HepG2 (cell line): ENCODE results near the gene C2.

Source experiments
- ARNT ChIP-seq: fragments of 450-650 bp; IDR thresholded peaks from 2 replicates; pipeline ENCODE4 v1.6.1; 2017
- POLR2A ChIP-seq, 2 experiments: IDR thresholded peaks; 2 replicates each; pipeline ENCODE4 v1.6.1; 2011; ENCODE audit warnings: low read depth in 2 of 2, low read length in 2 of 2, mild to moderate bottlenecking in 1 of 2, moderate library complexity in 1 of 2; ENCODE audit not compliant: insufficient read depth in 1 of 2
- RBM39 ChIP-seq: fragments of 200-400 bp; formaldehyde crosslinking; IDR thresholded peaks from one replicate; pipeline ENCODE4 v1.6.1; 2018; ENCODE audit warnings: antibody characterized with exemption, mild to moderate bottlenecking, low read depth, low read length; ENCODE audit not compliant: poor library complexity, severe bottlenecking
- ZNF263 ChIP-seq: sonication (generic); formaldehyde crosslinking; IDR thresholded peaks from 2 replicates; pipeline ENCODE4 v1.4.0; 2020; ENCODE audit warnings: missing genetic modification reagents
- ZNF30 ChIP-seq: sonication (generic); formaldehyde crosslinking; IDR thresholded peaks from 2 replicates; pipeline ENCODE4 v1.5.0; 2020; ENCODE audit warnings: mild to moderate bottlenecking, missing genetic modification reagents
- ZSCAN22 ChIP-seq: sonication (generic); formaldehyde crosslinking; IDR thresholded peaks from 2 replicates; pipeline ENCODE4 v1.4.0; 2020; ENCODE audit warnings: mild to moderate bottlenecking, missing genetic modification reagents
- TF ChIP-seq, protein P1 (sequence below): sonication (generic); formaldehyde crosslinking; IDR thresholded peaks from 2 replicates; pipeline ENCODE4 v1.5.0; 2020; ENCODE audit warnings: mild to moderate bottlenecking, missing genetic modification reagents, moderate library complexity

DNA sequence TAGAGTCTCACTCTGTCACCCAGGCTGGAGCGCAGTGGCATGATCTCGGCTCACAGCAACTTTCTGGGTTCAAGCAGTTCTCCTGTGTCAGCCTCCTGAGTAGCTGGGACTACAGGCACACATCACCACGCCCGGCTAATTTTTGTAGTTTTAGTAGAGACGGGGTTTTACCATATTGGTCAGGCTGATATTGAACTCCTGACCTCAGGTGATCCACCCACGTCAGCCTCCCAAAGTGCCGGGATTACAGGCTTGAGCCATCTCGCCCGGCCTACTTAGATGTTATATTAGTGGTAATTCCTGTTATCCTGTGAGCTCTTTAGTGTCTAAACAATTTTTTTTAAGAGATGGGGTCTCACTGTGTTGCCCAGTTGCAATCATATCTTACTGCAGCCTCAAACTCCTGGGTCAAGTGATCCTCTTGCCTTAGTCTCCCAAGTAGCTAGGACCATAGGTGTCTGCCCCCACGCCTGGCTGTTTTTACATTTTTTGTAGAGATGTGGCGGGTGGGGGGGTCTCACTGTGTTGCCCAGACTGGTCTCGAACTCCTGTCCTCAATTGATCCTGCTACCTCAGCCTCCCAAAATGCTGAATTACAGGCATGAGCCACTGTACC lies 50.4 kb downstream of the C2 start:
- TF ChIP-seq ZNF263 (no peak), ZNF30 (CRISPR knock-in tag) (no peak), POLR2A (IDR thresholded peaks at IDR 0.05; ENCODE audit: insufficient read depth in 1 of 2, low read depth in 2 of 2, low read length in 2 of 2) (no peak), ARNT (no peak), RBM39 (no peak), ZSCAN22 (no peak)
- TF ChIP-seq, protein P1, sequence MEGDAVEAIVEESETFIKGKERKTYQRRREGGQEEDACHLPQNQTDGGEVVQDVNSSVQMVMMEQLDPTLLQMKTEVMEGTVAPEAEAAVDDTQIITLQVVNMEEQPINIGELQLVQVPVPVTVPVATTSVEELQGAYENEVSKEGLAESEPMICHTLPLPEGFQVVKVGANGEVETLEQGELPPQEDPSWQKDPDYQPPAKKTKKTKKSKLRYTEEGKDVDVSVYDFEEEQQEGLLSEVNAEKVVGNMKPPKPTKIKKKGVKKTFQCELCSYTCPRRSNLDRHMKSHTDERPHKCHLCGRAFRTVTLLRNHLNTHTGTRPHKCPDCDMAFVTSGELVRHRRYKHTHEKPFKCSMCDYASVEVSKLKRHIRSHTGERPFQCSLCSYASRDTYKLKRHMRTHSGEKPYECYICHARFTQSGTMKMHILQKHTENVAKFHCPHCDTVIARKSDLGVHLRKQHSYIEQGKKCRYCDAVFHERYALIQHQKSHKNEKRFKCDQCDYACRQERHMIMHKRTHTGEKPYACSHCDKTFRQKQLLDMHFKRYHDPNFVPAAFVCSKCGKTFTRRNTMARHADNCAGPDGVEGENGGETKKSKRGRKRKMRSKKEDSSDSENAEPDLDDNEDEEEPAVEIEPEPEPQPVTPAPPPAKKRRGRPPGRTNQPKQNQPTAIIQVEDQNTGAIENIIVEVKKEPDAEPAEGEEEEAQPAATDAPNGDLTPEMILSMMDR (CRISPR knock-in tag) = no peak
